GM21723 (cell line): ENCODE results near the gene VPS8.

Source experiments
- ATAC-seq: cut with Tn5 transposase; IDR thresholded peaks from one replicate; pipeline ENCODE4 v1.9.1; 2021; ENCODE audit warnings: mild to moderate bottlenecking, moderate library complexity; ENCODE audit not compliant: unreplicated experiment

Gene VPS8

GRCh38 chr3:184780981-184781515 is 30.9 kb upstream of the VPS8 start:
- ATAC-seq, result no peak

- no peak for ATAC-seq
Observed at GRCh38 chr3:184781801-184782200, 30.2 kb upstream of the VPS8 start.

GRCh38 chr3:184783319-184783718 is 28.6 kb upstream of the VPS8 start:
- no peak for ATAC-seq

- no peak for ATAC-seq
Observed at GRCh38 chr3:184784731-184785500, 27.1 kb upstream of the VPS8 start.

GRCh38 chr3:184785890-184786279 is 26.1 kb upstream of the VPS8 start:
- ATAC-seq, result no peak

DNA sequence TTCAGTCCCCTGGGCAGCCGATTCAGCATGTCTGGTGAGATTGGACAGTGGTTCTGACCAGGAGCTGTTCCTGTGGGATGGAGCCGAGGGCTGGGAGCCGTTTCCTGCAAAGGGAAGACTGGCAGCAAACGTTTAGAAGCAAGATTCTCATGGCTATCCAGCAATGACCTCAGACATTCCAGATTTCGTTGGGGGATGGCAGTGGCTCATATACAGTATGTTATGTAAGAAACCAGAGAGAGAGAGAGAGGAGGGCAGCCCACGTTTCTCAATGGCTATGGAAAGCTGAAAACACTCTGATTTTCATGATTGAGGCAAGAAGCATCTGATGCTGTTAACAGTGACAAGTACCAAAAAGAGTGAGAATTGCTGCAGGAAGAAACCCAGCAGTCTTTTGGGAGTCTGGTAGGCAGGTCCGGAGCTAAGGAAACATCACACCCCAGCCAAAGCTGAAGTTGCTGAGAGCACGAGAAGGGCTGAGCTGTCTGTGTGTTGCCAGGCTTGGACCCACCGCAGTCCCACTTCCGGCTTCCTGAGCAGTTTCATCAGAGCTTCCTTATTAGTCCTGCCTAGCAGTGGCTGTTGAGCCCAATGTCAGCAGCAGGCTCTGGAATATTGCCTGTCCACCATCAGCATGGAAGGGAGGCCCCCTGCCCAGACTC is 25.6 kb upstream of the VPS8 start:
- no peak for ATAC-seq

GRCh38 chr3:184788751-184789150 is 23.2 kb upstream of the VPS8 start:
- ATAC-seq, result no peak

- no peak for ATAC-seq
Observed at GRCh38 chr3:184789314-184789998, 22.5 kb upstream of the VPS8 start.

- no peak for ATAC-seq
Observed at GRCh38 chr3:184791171-184791570, 20.8 kb upstream of the VPS8 start.

DNA sequence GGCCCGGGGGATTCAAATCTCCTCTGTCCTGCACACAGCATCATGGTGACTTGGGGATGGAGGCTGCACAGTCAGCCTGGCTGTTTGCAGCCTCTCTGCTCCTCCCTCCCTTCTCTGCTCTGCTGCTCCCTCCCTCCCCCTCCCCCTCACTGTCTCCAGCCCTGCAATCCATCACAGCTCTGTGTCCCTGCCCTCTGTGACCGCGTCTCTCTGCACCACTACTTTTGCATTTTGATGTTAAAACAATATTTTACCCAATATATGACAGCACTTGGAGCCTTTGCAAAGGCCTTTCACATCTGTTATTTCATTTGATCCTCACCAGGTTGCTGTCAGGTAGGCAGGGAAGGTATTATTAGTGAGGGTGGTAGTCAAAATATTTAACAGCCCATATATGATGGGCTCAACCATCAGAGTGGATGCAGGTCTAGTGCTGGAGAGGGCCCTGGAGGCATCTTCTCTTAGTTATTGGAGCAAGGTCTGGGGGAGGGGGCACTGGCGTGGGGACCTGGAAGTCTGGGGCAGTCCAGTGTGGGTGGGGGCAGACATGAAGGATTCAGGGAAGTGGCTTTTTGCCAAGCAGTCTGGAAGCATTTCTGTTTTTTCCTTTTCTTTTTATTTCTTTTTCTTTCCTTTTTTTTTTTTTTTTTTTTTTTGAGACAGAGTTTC is 16.3 kb upstream of the VPS8 start:
- no peak for ATAC-seq

DNA sequence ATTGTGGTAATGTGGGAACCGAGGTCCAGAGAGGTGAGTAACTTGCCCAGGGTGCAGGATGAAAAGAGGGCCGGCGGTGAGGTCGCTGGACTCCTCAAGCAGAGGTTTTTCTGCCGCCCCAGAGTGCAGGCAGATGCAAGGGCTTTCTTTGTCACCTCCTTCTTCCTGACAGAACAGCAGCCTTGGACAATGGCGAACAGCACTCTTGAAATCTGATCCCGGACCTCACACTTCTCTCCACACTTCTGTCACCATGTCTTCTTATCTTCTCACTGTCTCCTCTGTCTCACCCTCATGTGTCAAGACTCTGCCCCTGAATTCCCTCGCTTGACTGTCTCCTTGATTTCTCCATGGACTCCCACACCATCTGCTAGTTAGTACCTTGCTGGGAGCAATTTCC is 15.4 kb upstream of the VPS8 start:
- ATAC-seq, result no peak

GRCh38 chr3:184796954-184797353 is 15.0 kb upstream of the VPS8 start:
- ATAC-seq, result no peak

DNA sequence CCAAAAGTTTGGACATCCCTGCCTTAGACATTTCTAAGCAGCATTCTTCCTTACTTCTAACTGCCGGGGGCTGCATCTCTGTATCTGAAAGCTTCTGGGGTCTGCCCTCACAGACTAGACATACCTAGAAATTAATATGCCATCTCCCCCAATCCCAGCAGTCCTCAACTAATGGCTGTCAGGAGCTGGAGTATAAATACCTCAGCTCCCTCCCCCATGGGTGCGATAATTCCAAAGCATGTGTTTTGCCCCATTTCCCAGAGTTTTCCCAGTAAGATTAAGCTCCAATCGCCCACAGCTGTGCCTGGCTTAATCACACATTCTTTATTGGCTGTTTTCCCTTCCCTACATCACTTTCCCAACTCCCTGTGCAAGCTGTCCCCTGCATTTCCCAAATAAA is 13.8 kb upstream of the VPS8 start:
- ATAC-seq, result no peak

GRCh38 chr3:184800349-184800930 is 11.5 kb upstream of the VPS8 start:
- ATAC-seq, result no peak

- no peak for ATAC-seq
Observed at GRCh38 chr3:184801241-184801785, 10.7 kb upstream of the VPS8 start.

- ATAC-seq, result no peak
Observed at GRCh38 chr3:184802150-184802549, 9.8 kb upstream of the VPS8 start.

GRCh38 chr3:184804801-184805200 is 7.2 kb upstream of the VPS8 start:
- no peak for ATAC-seq

DNA sequence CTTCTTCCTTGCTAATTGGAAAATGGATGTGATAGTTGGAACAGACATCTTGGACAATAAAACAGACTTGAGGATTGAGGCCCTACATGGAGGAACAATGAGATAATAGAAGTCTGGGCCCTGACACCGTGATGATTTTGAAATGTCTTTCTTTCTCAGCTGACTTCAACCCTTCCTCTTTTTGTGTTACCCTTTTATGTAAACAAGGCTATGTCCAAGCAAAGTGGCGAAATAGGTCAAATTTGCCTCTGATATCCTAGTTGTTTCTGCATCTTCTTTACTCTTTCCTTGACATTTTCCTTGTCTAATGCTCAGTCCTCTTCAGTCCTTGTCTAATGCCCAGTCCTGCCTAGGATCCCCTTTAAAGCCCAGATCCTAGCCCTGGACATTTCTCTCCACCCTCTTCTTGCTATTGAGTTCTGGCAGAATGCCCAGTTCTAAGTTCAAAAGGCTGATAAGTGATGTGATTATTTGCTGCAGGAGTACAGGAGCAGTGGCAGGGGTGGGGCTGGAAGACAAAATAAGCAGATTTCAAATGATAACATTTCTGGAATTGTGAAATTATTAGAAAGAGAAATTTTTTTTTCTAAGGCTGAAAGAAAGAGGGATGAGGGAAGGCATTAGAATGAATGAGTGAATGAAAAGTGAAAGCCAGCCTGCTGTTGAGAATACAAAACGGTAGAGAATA is 6.5 kb upstream of the VPS8 start:
- ATAC-seq, result no peak

DNA sequence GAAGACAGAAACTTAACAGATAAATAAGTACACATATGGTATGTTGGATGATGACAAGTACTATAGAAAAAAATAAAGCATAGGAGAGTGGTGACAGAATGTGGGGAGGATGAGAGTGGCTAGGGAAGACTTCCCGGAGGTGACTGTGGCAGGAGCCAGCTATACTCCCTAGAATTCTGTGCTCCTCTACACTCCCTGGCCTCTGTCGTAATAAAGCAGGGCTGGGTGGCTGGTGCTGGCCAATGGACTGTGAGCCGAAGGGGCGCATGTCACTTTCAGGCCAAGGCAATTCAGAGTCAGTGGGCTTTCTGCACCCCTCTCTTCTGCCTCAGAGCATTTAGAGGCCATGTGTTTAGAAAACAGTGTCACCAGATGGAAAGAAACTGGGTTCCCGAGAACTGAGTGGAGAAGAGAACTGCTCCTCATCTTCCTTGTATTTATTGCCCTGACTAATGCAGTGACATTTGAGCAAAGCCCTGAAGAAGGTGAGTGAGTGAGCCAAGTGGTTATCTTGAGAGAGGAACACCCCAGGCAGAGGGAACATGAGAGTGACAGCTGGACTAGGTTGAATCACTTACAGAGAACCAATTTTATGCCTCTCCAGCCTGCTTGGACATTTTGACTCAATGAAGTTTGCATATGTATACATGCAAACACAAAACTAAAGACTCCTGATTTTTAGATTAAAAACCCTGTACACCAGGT is 5.2 kb upstream of the VPS8 start:
- ATAC-seq, result no peak
